ENCODE results near the gene ASIC3.

Gene ASIC3

GRCh38 chr7:151009327-151010036, 38.8 kb upstream of the ASIC3 start:
- Histone ChIP-seq H3K23ac (ENCODE audit: low read depth, low read length, poor library complexity) (peak overlapping the region; percentile 83), H4K8ac (ENCODE audit: low read depth, low read length) (no peak overlapping the region), H3K4ac (ENCODE audit: low read length) (peak overlapping the region; percentile 94), H2BK15ac (ENCODE audit: low read length) (peak overlapping the region; percentile 98), H2BK5ac (ENCODE audit: low read length) (peak overlapping the region; percentile 94), H3K27me3 (ENCODE audit: control insufficient read depth in 3 of 3, insufficient read depth in 3 of 3, low read depth in 1 of 3, low read length in 3 of 3) (no peaks in the 10 kb centered on the region), H2BK12ac (ENCODE audit: low read length) (peak overlapping the region; percentile 75), H3K27ac (replicated peaks; ENCODE audit: low read length) (no peak overlapping the region), H2AK5ac (ENCODE audit: low read depth, low read length) (peak overlapping the region; percentile 99), H3K18ac (ENCODE audit: low read length) (peak overlapping the region; percentile 98), H3K36me3 (replicated peaks in 1 of 2; ENCODE audit: control insufficient read depth in 2 of 2, insufficient read depth in 2 of 2, low read length in 2 of 2) (peaks cover 0 to 5% of the 10 kb centered on the region in 2 donors), H2AFZ (ENCODE audit: low read length) (peak overlapping the region; percentile 74), H3K4me1 (ENCODE audit: control insufficient read depth in 2 of 2, insufficient read depth in 1 of 2, low read depth in 1 of 2, low read length in 2 of 2) (peaks cover 19 to 36% of the 10 kb centered on the region in 2 donors), H4K91ac (ENCODE audit: low read depth, low read length, poor library complexity) (peak overlapping the region; percentile 96), H3K79me1 (ENCODE audit: low read depth, low read length) (peaks cover 2% of the 10 kb centered on the region), H3K4me2 (ENCODE audit: insufficient read depth, low read length, poor library complexity, severe bottlenecking) (no peak overlapping the region), H3K4me3 (ENCODE audit: low read length in 2 of 2) (no peak overlapping the region), H3K14ac (ENCODE audit: low read length) (peak overlapping the region; percentile 97), H2BK120ac (ENCODE audit: low read depth, low read length) (peak overlapping the region; percentile 99), H3K9me3 (replicated peaks in 1 of 2; ENCODE audit: control insufficient read depth in 2 of 2, insufficient read depth in 1 of 2, low read depth in 1 of 2, low read length in 2 of 2) (no peaks in the 10 kb centered on the region), H3K9ac (ENCODE audit: low read depth, low read length, poor library complexity) (peak overlapping the region; percentile 38)
- DNase-seq (ENCODE audit: low spot score): no peak
- WGBS, 2 donors (ENCODE audit: extremely low coverage in 2 of 2, insufficient read length in 2 of 2, insufficient replicate concordance in 1 of 2): no CpG with 5 or more reads among the region's 22 CpGs

- H2BK5ac ChIP-seq (ENCODE audit: low read length): peak overlapping the region; percentile 94
- H4K8ac ChIP-seq (ENCODE audit: low read depth, low read length): peak overlapping the region; percentile 68
- no peak overlapping the region for H3K4me2 ChIP-seq (ENCODE audit: insufficient read depth, low read length, poor library complexity, severe bottlenecking)
- H3K9ac ChIP-seq (ENCODE audit: low read depth, low read length, poor library complexity): peak overlapping the region; percentile 76
- H3K27ac ChIP-seq (replicated peaks; ENCODE audit: low read length): no peak overlapping the region
- H3K4ac ChIP-seq (ENCODE audit: low read length): peak overlapping the region; percentile 94
- peaks cover 0 to 5% of the 10 kb centered on the region in 2 donors for H3K36me3 ChIP-seq (replicated peaks in 1 of 2; ENCODE audit: control insufficient read depth in 2 of 2, insufficient read depth in 2 of 2, low read length in 2 of 2)
- H2BK12ac ChIP-seq (ENCODE audit: low read length): peak overlapping the region; percentile 46
- no peak for DNase-seq (ENCODE audit: low spot score)
- H3K18ac ChIP-seq (ENCODE audit: low read length): peak overlapping the region; percentile 98
- H2AK5ac ChIP-seq (ENCODE audit: low read depth, low read length): peak overlapping the region; percentile 99
- no CpG with 5 or more reads among the region's 7 CpGs for WGBS, 2 donors (ENCODE audit: extremely low coverage in 2 of 2, insufficient read length in 2 of 2, insufficient replicate concordance in 1 of 2)
- peak overlapping the region in 1 of 2 donors; percentile 23 for H3K4me3 ChIP-seq (ENCODE audit: low read length in 2 of 2)
- peak overlapping the region; percentile 99 for H2BK120ac ChIP-seq (ENCODE audit: low read depth, low read length)
- H4K91ac ChIP-seq (ENCODE audit: low read depth, low read length, poor library complexity): peak overlapping the region; percentile 93
- no peaks in the 10 kb centered on the region for H3K9me3 ChIP-seq (replicated peaks in 1 of 2; ENCODE audit: control insufficient read depth in 2 of 2, insufficient read depth in 1 of 2, low read depth in 1 of 2, low read length in 2 of 2)
- H3K27me3 ChIP-seq (ENCODE audit: control insufficient read depth in 3 of 3, insufficient read depth in 3 of 3, low read depth in 1 of 3, low read length in 3 of 3): no peaks in the 10 kb centered on the region
- peaks cover 2% of the 10 kb centered on the region for H3K79me1 ChIP-seq (ENCODE audit: low read depth, low read length)
- H3K4me1 ChIP-seq (ENCODE audit: control insufficient read depth in 2 of 2, insufficient read depth in 1 of 2, low read depth in 1 of 2, low read length in 2 of 2): peaks cover 19 to 36% of the 10 kb centered on the region in 2 donors
- H2BK15ac ChIP-seq (ENCODE audit: low read length): peak overlapping the region; percentile 98
- peak overlapping the region; percentile 74 for H2AFZ ChIP-seq (ENCODE audit: low read length)
- H3K23ac ChIP-seq (ENCODE audit: low read depth, low read length, poor library complexity): peak overlapping the region; percentile 83
- H3K14ac ChIP-seq (ENCODE audit: low read length): peak overlapping the region; percentile 97
These were observed 38.4 kb upstream of the ASIC3 start for GRCh38 chr7:151010037-151010306.

- no peaks in the 10 kb centered on the region for H3K27me3 ChIP-seq (ENCODE audit: control insufficient read depth in 3 of 3, insufficient read depth in 3 of 3, low read depth in 1 of 3, low read length in 3 of 3)
- peak overlapping the region; percentile 98 for H2BK15ac ChIP-seq (ENCODE audit: low read length)
- peaks cover 2% of the 10 kb centered on the region for H3K79me1 ChIP-seq (ENCODE audit: low read depth, low read length)
- no CpG with 5 or more reads among the region's 18 CpGs for WGBS, 2 donors (ENCODE audit: extremely low coverage in 2 of 2, insufficient read length in 2 of 2, insufficient replicate concordance in 1 of 2)
- no peaks in the 10 kb centered on the region for H3K9me3 ChIP-seq (replicated peaks in 1 of 2; ENCODE audit: control insufficient read depth in 2 of 2, insufficient read depth in 1 of 2, low read depth in 1 of 2, low read length in 2 of 2)
- peak overlapping the region in 1 of 2 donors; percentile 70 for H3K4me3 ChIP-seq (ENCODE audit: low read length in 2 of 2)
- H3K4me1 ChIP-seq (ENCODE audit: control insufficient read depth in 2 of 2, insufficient read depth in 1 of 2, low read depth in 1 of 2, low read length in 2 of 2): peaks cover 19 to 36% of the 10 kb centered on the region in 2 donors
- peaks cover 0 to 5% of the 10 kb centered on the region in 2 donors for H3K36me3 ChIP-seq (replicated peaks in 1 of 2; ENCODE audit: control insufficient read depth in 2 of 2, insufficient read depth in 2 of 2, low read length in 2 of 2)
- H3K4me2 ChIP-seq (ENCODE audit: insufficient read depth, low read length, poor library complexity, severe bottlenecking): peak overlapping the region; percentile 32
- H2AK5ac ChIP-seq (ENCODE audit: low read depth, low read length): peak overlapping the region; percentile 99
- H4K8ac ChIP-seq (ENCODE audit: low read depth, low read length): peak overlapping the region; percentile 68
- peak overlapping the region; percentile 100 for H2BK12ac ChIP-seq (ENCODE audit: low read length)
- peak overlapping the region; percentile 74 for H2AFZ ChIP-seq (ENCODE audit: low read length)
- peak overlapping the region; percentile 97 for H3K14ac ChIP-seq (ENCODE audit: low read length)
- DNase-seq (ENCODE audit: low spot score): no peak
- peak overlapping the region; percentile 83 for H3K23ac ChIP-seq (ENCODE audit: low read depth, low read length, poor library complexity)
- peak overlapping the region; percentile 99 for H2BK120ac ChIP-seq (ENCODE audit: low read depth, low read length)
- H3K9ac ChIP-seq (ENCODE audit: low read depth, low read length, poor library complexity): peak overlapping the region; percentile 88
- peak overlapping the region; percentile 98 for H3K18ac ChIP-seq (ENCODE audit: low read length)
- peak overlapping the region; percentile 97 for H3K4ac ChIP-seq (ENCODE audit: low read length)
- H3K27ac ChIP-seq (replicated peaks; ENCODE audit: low read length): no peak overlapping the region
- H4K91ac ChIP-seq (ENCODE audit: low read depth, low read length, poor library complexity): peak overlapping the region; percentile 93
- peak overlapping the region; percentile 94 for H2BK5ac ChIP-seq (ENCODE audit: low read length)
These were observed 37.8 kb upstream of the ASIC3 start for GRCh38 chr7:151010307-151011096.

GRCh38 chr7:151011097-151011409, 37.3 kb upstream of the ASIC3 start:
- Histone ChIP-seq H3K79me1 (ENCODE audit: low read depth, low read length) (peaks cover 2% of the 10 kb centered on the region), H3K27ac (replicated peaks; ENCODE audit: low read length) (no peak overlapping the region)

More at GRCh38 chr7:151011097-151011409, 37.3 kb upstream of the ASIC3 start:
- no peak overlapping the region for H2AFZ ChIP-seq (ENCODE audit: low read length)
- peaks cover 19 to 36% of the 10 kb centered on the region in 2 donors for H3K4me1 ChIP-seq (ENCODE audit: control insufficient read depth in 2 of 2, insufficient read depth in 1 of 2, low read depth in 1 of 2, low read length in 2 of 2)
- no peak overlapping the region for H3K23ac ChIP-seq (ENCODE audit: low read depth, low read length, poor library complexity)
- H3K9ac ChIP-seq (ENCODE audit: low read depth, low read length, poor library complexity): peak overlapping the region; percentile 88
- no CpG with 5 or more reads among the region's 1 CpG for WGBS, 2 donors (ENCODE audit: extremely low coverage in 2 of 2, insufficient read length in 2 of 2, insufficient replicate concordance in 1 of 2)
- H4K8ac ChIP-seq (ENCODE audit: low read depth, low read length): no peak overlapping the region
- H3K36me3 ChIP-seq (replicated peaks in 1 of 2; ENCODE audit: control insufficient read depth in 2 of 2, insufficient read depth in 2 of 2, low read length in 2 of 2): peaks cover 0 to 5% of the 10 kb centered on the region in 2 donors
- no peaks in the 10 kb centered on the region for H3K27me3 ChIP-seq (ENCODE audit: control insufficient read depth in 3 of 3, insufficient read depth in 3 of 3, low read depth in 1 of 3, low read length in 3 of 3)
- no peak overlapping the region for H3K4ac ChIP-seq (ENCODE audit: low read length)
- no peak overlapping the region for H3K14ac ChIP-seq (ENCODE audit: low read length)
- H2AK5ac ChIP-seq (ENCODE audit: low read depth, low read length): peak overlapping the region; percentile 99
- peak overlapping the region; percentile 89 for H3K18ac ChIP-seq (ENCODE audit: low read length)
- H2BK15ac ChIP-seq (ENCODE audit: low read length): peak overlapping the region; percentile 98
- H3K9me3 ChIP-seq (replicated peaks in 1 of 2; ENCODE audit: control insufficient read depth in 2 of 2, insufficient read depth in 1 of 2, low read depth in 1 of 2, low read length in 2 of 2): no peaks in the 10 kb centered on the region
- H2BK120ac ChIP-seq (ENCODE audit: low read depth, low read length): peak overlapping the region; percentile 84
- H3K4me2 ChIP-seq (ENCODE audit: insufficient read depth, low read length, poor library complexity, severe bottlenecking): peak overlapping the region; percentile 19
- no peak for DNase-seq (ENCODE audit: low spot score)
- no peak overlapping the region for H4K91ac ChIP-seq (ENCODE audit: low read depth, low read length, poor library complexity)
- H2BK5ac ChIP-seq (ENCODE audit: low read length): peak overlapping the region; percentile 94
- peak overlapping the region; percentile 100 for H2BK12ac ChIP-seq (ENCODE audit: low read length)
- H3K4me3 ChIP-seq (ENCODE audit: low read length in 2 of 2): no peak overlapping the region
